Keratinocyte (primary cell): Measurements from ENCODE around the gene ITGBL1.

Experiments
- EZH2 ChIP-seq: IDR thresholded peaks from one replicate; pipeline ENCODE4 v1.6.1; 2012; ENCODE audit warnings: inconsistent platforms, mild to moderate bottlenecking, low read length, moderate library complexity
- TF ChIP-seq, protein P1 (sequence below), 3 experiments: IDR thresholded peaks in 1 of 3; conservative IDR thresholded peaks in 1 of 3; optimal IDR thresholded peaks in 1 of 3; 2 replicates in 2 of 3; 3 replicates in 1 of 3; pipeline versions ENCODE3 to v1.5.1; 2011; ENCODE audit warnings: low read length in 3 of 3, mild to moderate bottlenecking in 3 of 3, moderate library complexity in 2 of 3, control low read depth in 1 of 3, inconsistent platforms in 1 of 3; ENCODE audit not compliant: insufficient read depth in 2 of 3; ENCODE audit errors: extremely low read depth in 1 of 3

DNA sequence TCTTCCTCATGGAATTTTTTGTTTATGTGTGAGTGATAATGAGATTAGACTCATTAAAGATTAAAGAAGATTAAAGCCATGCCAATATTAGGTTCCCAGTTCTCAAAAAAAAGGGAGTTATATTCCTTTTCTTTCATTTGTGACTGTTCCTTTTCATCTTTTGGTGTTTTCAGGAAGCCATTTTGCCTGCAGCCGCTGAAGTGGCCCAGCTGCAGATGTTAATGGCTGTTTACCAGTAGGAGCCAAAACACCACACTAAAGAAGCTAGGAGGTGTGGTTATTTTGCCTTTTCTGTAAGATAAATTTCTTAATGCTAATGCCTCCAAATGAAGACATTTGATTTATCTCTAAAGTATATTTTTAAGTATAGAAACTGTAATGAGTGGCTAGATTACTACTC, 36.3 kb downstream of the ITGBL1 start:
- TF ChIP-seq, protein P1, sequence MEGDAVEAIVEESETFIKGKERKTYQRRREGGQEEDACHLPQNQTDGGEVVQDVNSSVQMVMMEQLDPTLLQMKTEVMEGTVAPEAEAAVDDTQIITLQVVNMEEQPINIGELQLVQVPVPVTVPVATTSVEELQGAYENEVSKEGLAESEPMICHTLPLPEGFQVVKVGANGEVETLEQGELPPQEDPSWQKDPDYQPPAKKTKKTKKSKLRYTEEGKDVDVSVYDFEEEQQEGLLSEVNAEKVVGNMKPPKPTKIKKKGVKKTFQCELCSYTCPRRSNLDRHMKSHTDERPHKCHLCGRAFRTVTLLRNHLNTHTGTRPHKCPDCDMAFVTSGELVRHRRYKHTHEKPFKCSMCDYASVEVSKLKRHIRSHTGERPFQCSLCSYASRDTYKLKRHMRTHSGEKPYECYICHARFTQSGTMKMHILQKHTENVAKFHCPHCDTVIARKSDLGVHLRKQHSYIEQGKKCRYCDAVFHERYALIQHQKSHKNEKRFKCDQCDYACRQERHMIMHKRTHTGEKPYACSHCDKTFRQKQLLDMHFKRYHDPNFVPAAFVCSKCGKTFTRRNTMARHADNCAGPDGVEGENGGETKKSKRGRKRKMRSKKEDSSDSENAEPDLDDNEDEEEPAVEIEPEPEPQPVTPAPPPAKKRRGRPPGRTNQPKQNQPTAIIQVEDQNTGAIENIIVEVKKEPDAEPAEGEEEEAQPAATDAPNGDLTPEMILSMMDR (optimal IDR thresholded peaks at IDR 0.05 in 1 of 3, IDR thresholded peaks at IDR 0.05 in 1 of 3, conservative IDR thresholded peaks at IDR 0.05 in 1 of 3; ENCODE audit: extremely low read depth in 1 of 3, insufficient read depth in 2 of 3, low read length in 3 of 3), result no peak
- no peak for TF ChIP-seq EZH2
